Lower leg skin (tissue), 3 donors: Measurements from ENCODE around the gene GAK.

Source experiments
- CTCF ChIP-seq, 3 donors: fragments of 450-650 bp; IDR thresholded peaks; one replicate each; pipeline ENCODE4 v1.5.1; 2016; ENCODE audit warnings: antibody characterized with exemption in 3 of 3, mild to moderate bottlenecking in 3 of 3, moderate library complexity in 2 of 3
- POLR2A ChIP-seq, 2 donors: fragments of 450-650 bp; IDR thresholded peaks; one replicate each; pipeline ENCODE4 v1.6.1; 2016 to 2017; ENCODE audit warnings: antibody characterized with exemption in 2 of 2, mild to moderate bottlenecking in 1 of 2, moderate library complexity in 1 of 2

- TF ChIP-seq CTCF (IDR thresholded peaks at IDR 0.05) (no peak), POLR2A (IDR thresholded peaks at IDR 0.05) (no peak)
Measured at GRCh38 chr4:921830-922331, 10.2 kb downstream of the GAK start.
